HG03175 (cell line): ENCODE data around the gene OBP2B.
"Not testable (repeated sequence)": the region's sequence is repeated elsewhere in the genome, so short reads cannot be mapped to it uniquely, and the experiment has no call there.

ENCODE experiments used
- ATAC-seq: cut with Tn5 transposase; IDR thresholded peaks from one replicate; pipeline ENCODE4 v1.9.1; 2021; ENCODE audit warnings: mild to moderate bottlenecking, moderate library complexity; ENCODE audit not compliant: unreplicated experiment

Gene OBP2B

DNA sequence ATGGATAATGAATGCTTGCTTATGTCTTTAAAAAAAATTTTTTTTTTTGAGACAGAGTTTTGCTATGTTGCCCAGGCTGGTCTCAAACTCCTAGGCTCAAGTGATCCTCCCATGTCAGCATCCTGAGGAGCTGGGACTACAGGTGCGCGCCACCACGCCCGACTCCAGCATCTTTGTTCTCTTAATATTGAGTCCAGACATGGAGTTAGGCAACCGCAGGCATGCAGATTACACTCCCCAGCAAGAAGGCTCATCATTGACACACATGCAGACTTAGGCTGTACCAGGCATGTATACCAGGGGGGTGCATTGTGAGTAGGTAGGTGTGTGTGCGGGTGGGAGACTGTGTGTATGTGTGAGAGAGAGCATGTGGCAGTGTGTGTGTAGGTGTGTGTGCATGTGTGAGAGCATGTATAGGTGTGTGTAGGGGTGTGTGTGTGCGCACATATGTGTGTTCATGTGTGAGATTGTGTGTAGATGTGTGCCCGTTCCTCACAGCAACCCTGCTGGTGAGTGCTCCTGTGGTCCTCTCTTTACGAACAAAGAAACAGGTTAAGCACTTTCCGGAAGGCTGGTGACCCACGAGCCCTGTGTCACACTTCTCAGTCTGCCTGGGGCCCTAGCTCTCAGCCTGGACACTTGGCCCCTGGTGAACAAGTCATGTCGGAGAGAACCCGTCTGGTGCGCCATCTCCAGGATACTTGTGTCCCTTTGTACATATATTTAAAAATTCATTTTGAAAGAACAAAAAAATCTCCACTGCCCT, 6.2 kb downstream of the OBP2B start:
- no peak for ATAC-seq

DNA sequence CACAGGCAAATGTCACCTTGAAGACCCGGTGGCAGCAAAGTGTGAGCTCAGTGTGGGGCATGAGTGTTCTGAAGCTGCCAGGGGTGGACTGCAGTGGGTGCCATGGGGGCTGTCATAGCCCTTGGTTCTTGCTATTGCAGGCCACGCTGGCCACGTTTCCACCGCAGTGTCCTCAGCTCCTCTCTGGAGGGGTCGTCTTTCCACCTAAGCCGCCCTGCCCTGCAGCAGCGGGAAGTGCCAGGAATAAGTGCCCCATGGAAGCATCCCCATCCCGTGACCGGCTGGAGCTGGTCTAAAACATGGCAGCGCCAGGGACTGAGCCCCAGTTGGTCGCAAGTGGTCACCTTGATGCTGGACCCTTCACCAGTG, 6.9 kb downstream of the OBP2B start:
- no peak for ATAC-seq

DNA sequence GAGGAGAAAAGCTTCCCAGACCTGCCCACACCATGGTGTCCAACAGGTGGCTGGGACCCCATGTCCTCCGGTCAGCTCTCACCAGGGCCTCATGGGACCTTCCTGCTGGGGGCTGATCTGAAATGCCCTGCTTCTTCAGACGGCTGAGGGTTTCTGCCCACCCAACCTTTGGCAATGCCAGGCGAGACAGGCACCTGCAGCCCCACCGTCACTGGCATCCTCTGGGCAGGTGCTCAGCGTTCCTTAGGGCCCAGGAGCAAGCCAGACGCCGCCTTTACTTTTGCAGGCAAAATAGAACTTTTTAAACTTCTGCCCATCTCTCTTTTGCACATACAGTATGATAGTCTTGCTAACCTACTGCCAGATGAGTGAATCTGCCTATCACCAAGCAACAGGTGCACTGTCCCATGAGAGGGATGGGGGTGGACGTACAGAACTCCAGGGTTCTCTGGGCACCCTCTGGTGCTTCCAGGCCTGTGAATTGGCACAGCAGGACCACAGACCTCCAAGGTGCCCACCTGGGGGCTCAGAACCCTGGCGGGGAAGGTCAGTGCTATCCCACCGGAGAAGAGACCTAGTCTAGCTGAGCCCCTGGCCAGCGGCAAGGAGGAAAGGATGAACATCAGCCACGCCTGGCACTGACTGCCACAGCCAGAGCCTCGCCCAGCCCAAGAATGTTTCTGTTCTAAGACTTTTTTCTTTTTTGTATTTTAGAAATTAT, 7.5 kb downstream of the OBP2B start:
- ATAC-seq: no peak

DNA sequence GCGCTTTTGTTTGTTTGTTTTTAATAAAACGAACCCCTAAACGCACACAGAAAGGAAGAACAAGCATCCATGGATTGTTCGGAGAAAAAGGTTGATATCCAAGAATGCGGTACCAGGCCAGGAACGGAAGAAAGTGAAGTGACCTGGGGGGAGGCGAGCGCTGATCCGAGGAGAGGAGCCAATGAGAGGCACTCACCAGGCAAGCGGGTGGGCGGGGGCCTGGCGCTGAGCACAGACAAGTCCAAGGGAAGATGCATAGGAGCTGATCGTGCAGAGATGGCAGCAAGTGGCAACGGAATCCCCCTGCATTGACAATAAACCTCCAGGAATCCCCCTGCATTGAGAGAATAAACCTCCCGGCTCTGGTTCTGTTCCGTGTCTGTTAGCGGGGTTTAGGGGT, 8.4 kb downstream of the OBP2B start:
- ATAC-seq: no peak

DNA sequence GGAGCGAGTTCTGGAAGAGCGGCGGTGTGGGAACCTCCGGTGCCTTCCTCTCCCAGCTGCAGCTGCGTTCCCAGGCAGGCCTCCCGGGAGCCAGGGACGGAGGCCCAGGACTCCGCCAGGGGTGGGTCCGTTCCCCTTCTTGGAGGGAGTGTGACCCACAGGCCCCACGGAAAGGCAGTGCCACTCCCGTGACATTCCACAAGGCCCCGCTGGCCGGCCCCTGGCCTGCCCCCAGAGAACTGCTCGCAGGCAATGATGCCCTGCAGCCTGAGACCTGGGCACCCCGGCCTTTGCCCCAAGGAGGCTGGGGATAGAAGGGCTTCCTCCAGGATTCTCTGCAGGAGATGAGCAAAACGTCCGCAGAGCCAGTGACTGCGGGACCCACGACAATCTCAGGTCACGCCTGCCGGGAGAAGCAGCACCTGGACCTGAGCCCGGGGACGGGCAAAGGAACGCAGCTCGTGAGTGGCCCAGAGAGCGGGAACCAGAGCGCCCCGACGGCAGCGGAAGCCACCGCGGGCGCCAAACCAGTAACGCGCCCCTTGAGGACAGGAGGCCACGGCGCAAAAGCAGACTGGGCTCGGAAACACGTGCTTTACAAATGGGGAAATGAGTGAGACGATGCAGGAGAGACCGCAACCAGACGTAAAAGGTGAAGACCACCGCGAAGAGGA, 9.3 kb downstream of the OBP2B start:
- no peak for ATAC-seq

DNA sequence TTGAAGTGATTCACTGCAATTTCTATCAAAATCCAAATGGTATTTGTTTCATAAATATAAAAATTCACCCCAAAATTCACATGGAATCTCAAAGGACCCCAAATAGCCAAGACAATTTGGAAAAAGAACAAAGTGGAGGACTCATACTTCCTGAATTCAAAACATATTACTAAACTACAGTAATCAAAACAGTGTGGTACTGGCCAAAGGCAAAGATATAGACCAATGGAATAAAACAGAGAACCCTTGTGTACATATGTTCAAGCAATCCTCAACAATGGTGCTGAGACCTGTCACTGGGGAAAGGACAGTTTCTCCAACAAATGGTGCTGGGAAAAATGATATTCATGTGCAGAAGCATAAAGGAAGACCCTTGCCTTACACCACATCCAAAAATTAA, 14.0 kb downstream of the OBP2B start:
- no peak for ATAC-seq

DNA sequence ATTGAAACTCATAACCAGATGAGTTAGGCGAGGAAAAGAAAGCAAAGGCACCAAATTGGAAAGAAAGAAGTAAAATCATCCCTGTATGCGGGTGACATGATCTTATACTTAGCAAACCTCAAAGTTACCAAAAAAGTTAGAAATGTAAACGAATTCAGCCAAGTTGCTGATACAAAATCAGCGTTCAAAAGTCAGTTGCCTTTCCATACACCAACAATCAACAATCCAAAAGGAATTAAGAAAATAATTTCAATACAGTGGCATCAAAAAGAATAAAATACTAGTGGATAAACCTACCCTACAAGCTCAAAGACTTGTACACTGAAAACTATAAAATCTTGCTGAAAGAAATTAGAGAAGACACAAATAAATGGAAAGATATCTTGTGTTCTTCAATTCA, 14.5 kb downstream of the OBP2B start:
- no peak for ATAC-seq

DNA sequence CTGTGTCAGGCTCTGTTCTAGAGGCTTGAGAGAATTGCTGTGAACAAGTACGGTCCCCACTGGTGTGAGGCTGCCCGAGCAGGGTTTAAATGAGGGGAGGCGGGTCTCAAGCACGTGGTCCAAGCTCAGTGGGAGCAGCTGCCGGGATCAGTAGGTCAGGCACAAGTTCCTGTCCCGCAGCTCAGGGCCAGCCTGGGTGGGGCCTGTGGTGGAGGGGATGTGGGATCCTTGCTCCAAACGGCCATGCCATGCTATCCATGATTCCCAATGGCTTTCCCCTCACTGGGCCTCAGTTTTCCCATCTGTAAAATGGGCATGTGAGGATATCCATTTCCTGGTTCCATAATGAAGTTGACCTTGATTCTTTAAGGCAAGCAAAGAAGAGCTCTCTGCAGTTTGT, 17.1 kb downstream of the OBP2B start:
- ATAC-seq: no peak

DNA sequence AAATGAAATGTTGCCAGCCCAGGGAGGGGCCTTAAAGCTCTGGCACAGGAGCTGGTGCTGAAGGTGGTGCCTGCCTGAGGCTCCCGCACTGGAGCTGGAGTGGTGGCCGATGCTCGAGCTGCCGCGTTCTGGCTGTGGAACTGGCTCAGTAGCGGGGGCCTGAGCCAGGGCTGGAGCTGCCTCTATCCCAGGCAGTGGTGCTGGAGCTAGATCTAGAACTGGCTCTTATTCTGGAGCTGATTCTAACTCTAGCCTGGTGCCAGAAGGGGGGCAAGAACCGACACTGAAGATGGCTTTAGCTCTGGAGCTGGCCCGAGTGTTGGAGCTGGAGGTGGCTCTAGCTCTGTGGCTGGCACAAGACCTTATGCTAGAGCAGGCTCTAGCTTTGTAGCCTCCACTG, 19.2 kb downstream of the OBP2B start:
- no peak for ATAC-seq

DNA sequence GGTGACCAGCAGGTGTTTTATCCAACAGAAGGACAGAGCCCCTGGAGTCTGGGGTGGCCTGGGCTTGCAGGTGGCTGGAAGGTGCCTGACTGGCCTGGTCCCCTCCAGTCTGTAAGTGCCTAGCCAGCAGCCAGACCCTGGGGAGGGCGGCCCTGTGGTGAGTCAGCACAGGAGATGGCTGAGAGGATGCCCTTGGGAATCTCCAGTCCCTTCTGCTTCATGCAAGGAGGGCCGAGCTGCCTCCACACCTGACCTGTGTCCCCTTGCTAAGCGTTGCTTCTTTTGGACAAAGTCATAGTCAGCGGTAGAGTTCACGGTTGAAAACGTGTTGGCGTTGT, 20.2 kb downstream of the OBP2B start:
- no peak for ATAC-seq

DNA sequence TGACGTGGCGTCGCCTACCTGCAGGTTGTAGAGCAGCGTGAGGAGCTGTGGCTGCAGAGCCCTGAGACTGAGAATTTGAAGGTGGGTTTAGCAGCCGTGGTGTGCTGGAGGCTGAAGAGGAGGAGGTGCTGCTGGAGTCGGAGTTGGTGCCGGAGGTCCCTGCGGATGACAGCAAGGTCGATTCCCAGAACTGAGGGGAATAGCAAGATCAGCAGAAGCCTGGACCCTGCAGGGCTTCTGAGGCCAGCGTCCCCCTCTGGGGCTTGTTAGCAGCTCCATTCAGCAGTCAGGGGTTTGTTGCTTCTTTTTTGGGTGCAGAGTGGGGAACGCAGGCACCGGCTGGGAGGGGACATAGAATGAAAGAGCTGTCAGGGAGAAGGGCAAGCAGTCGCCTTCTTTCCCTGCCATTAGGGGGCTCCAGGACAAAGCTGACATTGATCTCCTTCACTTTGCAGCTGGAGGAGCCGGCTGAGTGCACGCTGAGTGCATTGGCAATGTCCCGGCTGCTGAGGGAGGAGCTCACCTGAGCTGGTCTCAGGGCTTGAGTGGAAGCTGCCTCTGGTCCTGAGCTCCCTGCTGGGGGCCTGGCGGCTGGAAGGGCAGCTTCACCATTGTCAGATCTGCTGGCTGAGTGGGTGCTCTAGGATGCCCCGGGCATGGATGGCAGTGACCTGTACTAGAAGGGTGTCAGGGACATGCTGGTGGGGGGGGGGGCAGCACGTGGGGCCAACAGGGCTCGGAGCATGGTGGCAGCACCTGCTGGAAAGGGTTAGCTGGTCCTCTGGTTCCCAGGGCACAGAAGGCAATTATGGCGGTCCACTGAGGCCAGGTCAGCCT, 20.8 kb downstream of the OBP2B start:
- ATAC-seq: no peak

DNA sequence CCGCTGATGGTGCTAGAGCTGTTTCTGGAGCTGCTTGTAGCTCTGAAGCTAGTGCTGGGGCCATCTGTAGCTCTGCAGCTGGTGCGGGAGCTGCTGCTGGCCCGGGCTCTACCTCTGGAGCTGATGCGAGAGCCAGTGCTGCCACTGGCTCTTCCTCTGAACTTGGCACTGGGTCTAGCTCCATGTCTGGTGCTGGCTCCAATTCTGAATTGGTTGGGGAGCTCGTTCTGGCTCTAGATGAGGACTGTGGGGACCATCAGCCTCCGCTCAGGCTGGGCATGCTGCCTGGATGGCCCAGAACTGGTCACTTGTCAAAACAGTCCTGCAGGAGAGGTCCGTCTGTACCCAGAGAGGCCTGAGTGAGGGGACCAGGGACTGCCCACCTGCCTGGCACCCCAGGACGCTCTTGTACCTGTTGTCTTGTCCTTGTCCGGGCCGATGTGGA, 21.5 kb downstream of the OBP2B start:
- ATAC-seq: no peak

DNA sequence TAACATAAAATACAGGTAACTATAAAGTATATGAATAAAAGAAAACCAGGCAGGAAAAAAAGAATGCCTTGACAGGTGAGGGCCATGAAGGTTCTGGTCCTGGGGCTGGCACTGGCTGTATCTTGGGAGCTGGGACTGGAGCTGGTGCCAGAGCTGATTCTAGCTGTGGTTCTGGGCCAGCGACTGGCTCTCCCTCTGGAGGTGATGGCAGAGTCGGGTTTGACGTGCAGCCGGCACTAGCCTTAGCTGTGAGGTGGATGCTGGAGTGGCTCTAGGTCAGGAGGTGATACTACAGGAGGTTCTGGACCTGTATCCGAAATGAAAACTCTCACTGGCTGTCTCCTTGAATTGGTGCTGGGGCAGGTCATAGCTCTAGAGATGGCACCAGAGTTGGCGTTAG, 22.3 kb downstream of the OBP2B start:
- ATAC-seq: no peak

DNA sequence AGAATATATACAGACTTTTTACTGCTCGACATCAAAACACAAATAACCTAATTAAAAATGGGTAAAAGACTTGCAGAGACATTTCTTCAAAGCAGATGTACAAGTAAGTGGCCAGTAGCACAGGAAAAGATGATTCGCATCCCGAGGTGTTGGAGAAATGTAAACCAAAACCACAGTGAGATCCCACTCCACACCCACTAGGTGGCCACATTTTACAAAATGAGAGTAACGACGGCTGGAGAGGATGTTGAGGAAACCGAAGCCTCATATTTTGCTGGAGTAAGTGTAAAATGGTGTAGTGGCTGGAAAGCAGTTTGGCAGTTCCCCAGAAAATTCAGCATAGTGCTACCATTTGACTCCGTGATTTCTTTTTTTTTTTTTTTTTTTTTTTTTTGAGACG, 24.1 kb downstream of the OBP2B start:
- no peak for ATAC-seq

DNA sequence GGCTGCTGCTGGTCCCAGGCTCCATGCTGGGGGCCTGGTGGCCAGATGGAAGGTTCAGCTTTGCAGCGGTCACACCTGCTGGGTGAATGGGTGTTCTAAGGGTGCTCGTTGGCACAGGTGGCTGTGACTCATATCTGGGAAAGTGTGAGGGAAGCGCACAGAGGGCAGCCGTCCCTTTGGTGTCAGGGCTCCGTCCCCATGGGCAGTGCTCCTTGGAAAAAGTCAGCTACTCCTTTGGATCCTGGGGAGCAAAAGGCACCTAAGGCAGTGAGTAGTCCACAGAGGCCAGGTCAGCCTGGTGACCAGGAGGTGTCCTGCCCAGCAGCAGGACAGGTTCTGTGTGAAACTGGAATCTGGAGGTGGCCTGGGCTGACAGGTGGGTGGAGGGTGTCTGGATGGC, 26.9 kb downstream of the OBP2B start:
- ATAC-seq: no peak

DNA sequence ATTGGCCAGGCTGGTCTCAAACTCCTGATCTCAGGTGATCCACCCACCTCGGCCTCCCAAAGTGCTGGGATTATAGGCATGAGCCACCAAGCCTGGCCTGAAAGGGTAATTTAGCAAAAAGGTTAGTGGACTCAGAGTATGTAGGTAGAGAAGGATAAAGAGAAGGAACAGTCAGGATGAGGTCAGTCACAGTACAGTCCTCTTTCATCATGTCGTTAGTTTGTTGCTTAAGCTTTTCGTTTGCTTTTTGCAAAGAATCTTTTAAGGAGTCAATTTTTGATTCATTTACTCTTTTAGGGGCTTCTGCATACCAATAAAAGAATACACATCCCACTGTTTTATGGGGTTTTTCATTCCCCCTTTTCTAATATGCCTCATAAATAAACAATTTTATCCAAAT, 27.5 kb downstream of the OBP2B start:
- ATAC-seq: no peak

DNA sequence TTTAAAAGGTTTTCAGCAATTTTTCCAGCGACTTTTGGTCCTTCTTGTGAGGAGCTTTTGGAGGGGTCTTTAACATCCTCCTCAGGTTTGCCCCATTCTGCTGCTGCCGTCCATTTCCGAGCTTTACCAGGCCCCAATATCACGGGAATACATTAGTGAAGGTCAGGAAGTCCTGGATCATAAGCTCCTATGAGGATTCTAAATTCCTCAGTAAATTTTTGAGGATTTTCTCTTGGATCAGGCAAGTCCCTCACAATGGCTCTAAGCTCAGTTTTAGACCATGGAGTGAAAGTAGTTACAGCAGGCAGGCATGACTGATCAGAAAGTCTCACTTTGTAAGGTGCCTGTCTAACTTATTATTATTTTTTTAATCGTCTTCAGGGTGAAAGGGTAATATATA, 28.1 kb downstream of the OBP2B start:
- no peak for ATAC-seq

DNA sequence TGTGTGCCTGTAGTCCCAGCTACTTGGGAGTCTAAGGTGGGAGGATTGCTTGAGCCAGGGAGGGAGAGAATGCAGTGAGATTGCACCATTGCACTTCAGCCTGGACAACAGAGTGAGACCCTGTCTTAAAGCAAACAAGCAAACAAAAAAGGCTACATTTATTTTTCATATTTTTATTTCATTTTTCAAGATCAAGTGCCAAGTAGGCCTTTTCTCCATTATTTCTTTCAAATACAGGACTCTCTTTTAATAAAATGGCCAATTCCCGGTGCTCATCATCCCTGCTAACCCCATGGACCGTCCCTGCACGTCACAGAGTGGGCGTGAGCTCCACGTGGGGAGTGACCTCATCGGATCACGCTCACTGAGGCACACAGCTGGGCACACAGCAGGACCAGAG, 36.0 kb downstream of the OBP2B start:
- ATAC-seq: no peak

DNA sequence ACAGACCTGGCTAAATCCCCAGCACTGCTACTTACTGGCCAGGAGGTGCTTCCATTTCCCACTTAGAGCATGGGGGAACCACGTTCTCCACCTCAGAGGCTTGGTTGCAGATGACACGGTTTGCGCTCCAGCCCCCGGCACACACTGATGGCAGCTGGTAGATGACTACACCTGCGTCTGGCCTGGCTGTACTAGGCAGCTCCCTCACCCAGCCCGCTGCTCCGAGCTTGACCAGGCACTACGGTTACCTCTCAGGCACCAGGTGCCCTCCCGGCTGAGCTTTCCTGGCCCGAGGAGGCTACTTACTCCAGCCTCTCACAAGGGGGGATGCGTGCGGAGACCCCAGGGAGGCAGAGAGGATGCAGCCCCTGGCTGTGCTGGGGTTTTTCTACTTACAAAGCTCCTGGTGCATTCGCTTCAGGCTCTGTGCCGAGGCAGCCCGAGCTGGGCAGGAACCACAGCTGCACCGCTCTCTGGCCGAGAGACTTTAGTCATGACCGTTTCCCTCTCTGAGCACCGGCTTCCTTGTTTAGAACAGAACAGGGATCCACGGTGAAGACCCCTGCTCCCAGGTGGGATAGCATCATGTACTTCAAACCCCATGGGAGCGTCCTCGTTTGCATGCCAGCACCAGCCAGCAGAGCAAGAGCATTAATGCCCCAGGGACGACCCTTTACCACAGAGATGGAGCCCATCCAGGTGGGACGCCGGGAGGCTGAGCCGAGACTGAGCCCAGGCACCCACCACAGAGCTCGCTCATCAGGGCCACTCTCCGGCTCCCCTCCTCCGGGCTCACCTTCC, 37.7 kb downstream of the OBP2B start:
- ATAC-seq: no peak

DNA sequence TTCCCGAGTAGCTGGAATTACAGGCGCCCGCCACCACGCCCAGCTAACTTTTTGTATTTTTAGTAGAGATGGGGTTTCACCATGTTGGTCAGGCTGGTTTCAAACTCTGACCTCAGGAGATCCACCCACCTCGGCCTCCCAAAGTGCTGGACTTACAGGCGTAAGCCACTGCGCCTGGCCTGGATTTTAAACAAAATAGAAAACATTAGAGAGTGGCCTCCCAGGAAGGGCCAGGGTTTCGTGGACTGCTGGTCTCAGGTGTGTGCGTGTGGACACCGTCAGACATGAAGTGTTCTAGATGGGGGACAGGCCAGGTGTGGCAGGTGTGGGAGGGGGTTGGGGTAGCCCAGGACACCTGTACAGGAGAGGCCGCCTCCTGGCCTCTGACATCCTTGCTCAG, 38.3 kb downstream of the OBP2B start:
- ATAC-seq: no peak

DNA sequence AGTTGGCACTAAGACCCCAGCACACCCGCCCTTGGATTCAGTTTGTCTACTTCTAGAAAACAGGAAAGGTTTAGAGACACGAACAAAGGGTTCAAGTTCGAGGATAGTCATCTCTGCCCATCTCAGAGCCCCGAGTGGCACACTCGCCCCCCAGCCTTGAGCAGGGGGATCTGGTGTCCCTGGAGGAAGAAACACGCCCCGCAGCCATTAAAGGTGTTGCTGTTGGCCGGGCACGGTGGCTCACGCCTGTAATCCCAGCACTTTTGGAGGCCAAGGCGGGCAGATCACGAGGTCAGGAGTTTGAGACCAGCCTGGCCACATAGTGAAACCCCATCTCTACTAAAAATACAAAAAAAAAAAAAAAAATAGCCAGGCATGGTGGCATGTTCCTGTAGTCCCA, 39.4 kb downstream of the OBP2B start:
- not testable (repeated sequence) for ATAC-seq
